B cell (primary cell): Measurements from ENCODE around the gene PTPN22.

Source experiments
- CTCF ChIP-seq: fragments of 200-600 bp; IDR thresholded peaks from one replicate; pipeline ENCODE4 v1.8.0; 2022; ENCODE audit warnings: antibody characterized with exemption, mild to moderate bottlenecking
- EZH2 ChIP-seq: IDR thresholded peaks from 2 replicates; pipeline ENCODE4 v1.6.1; 2012; ENCODE audit warnings: borderline replicate concordance, low read depth, mild to moderate bottlenecking, moderate library complexity, low read length; ENCODE audit not compliant: insufficient read depth, poor library complexity, severe bottlenecking

GRCh38 chr1:113868387-113869083 is 3.0 kb downstream of the PTPN22 start:
- no peak for TF ChIP-seq EZH2
- no peak for TF ChIP-seq CTCF
